G401 (cell line): Measurements from ENCODE around the gene EXOC3L1. TPM values are rescaled to one million over a fixed set of nuclear protein-coding genes. Genes with fewer than 3 reads are reported as not detected.

Source experiments
- total RNA-seq: library from RNA; depleted of rRNA; stranded (reverse); fragments of >200 nt; shearing (Covaris generic); gene quantifications from 2 replicates; pipeline ENCODE4 v1.2.3, GENCODE V29; 2014; rRNA removed

EXOC3L1 gene
- total RNA-seq, 1 experiment from 2014 or later = 0.24 TPM

Other genes with a start within 250 kb of the EXOC3L1 start
- 3.8 and 4.9 TPM in 2 replicates for gene CES3, start 228.9 kb downstream of the EXOC3L1 start, total RNA-seq
- gene CES4A, start 201.5 kb downstream of the EXOC3L1 start, total RNA-seq = 0.34 TPM in 1 of 2 replicates, not detected in the other
- 17.0 and 40.9 TPM in 2 replicates for gene CBFB, start 161.0 kb downstream of the EXOC3L1 start, total RNA-seq
- gene PHAF1, start 80.2 kb downstream of the EXOC3L1 start, total RNA-seq = 35.3 and 40.9 TPM in 2 replicates
- gene B3GNT9, start 39.1 kb downstream of the EXOC3L1 start, total RNA-seq = 0.55 TPM in 1 of 2 replicates, not detected in the other
- 8.8 and 15.4 TPM in 2 replicates for gene TRADD, start 30.2 kb downstream of the EXOC3L1 start, total RNA-seq
- 8.2 and 10.4 TPM in 2 replicates for gene FBXL8, start 30.2 kb downstream of the EXOC3L1 start, total RNA-seq
- 17.8 and 17.9 TPM in 2 replicates for gene HSF4, start 25.4 kb downstream of the EXOC3L1 start, total RNA-seq
- gene NOL3, start 19.6 kb downstream of the EXOC3L1 start, total RNA-seq = 13.4 and 17.5 TPM in 2 replicates
- gene MATCAP1, start 6.2 kb downstream of the EXOC3L1 start, total RNA-seq = 19.1 and 33.4 TPM in 2 replicates
- gene E2F4, start 2.0 kb upstream of the EXOC3L1 start, total RNA-seq = 95.3 and 123 TPM in 2 replicates
- gene ELMO3, start 9.0 kb upstream of the EXOC3L1 start, total RNA-seq = 0.61 and 1.0 TPM in 2 replicates
- gene TMEM208, start 37.0 kb upstream of the EXOC3L1 start, total RNA-seq = 64.4 and 90.0 TPM in 2 replicates
- 19.2 and 23.6 TPM in 2 replicates for gene FHOD1, start 57.3 kb upstream of the EXOC3L1 start, total RNA-seq
- 1.0 and 4.8 TPM in 2 replicates for gene SLC9A5, start 58.8 kb upstream of the EXOC3L1 start, total RNA-seq
- 15.7 and 27.0 TPM in 2 replicates for gene PLEKHG4, start 89.4 kb upstream of the EXOC3L1 start, total RNA-seq
- 0.37 and 0.51 TPM in 2 replicates for gene KCTD19, start 136.6 kb upstream of the EXOC3L1 start, total RNA-seq
- not detected in 2 replicates for gene LRRC36, start 136.7 kb upstream of the EXOC3L1 start, total RNA-seq
- 1.6 and 1.8 TPM in 2 replicates for gene TPPP3, start 203.4 kb upstream of the EXOC3L1 start, total RNA-seq
- gene ZDHHC1, start 226.3 kb upstream of the EXOC3L1 start, total RNA-seq = 5.8 and 7.0 TPM in 2 replicates
- gene HSD11B2, start 241.0 kb upstream of the EXOC3L1 start, total RNA-seq = not detected in 2 replicates